ENCODE data around the gene ALOX12B.
"Not testable (repeated sequence)": the region's sequence is repeated elsewhere in the genome, so short reads cannot be mapped to it uniquely, and the experiment has no call there.

ALOX12B gene

GRCh38 chr17:8082292-8082691 lies 5.2 kb downstream of the ALOX12B start:
- no peak for DNase-seq (ENCODE audit: low read depth in 2 of 2)

GRCh38 chr17:8081876-8082275 lies 5.6 kb downstream of the ALOX12B start:
- no peak for DNase-seq (ENCODE audit: low read depth in 2 of 2)

- DNase-seq (ENCODE audit: low read depth in 2 of 2), result no peak
Measured at GRCh38 chr17:8080799-8081219, 6.7 kb downstream of the ALOX12B start.

GRCh38 chr17:8080208-8080798 lies 7.2 kb downstream of the ALOX12B start:
- DNase-seq (ENCODE audit: low read depth in 2 of 2), result no peak

- DNase-seq (ENCODE audit: low read depth in 2 of 2), result peak; percentile 48 to 65
Measured at GRCh38 chr17:8079291-8080207, 8.0 kb downstream of the ALOX12B start.

GRCh38 chr17:8077939-8078338 lies 9.6 kb downstream of the ALOX12B start:
- DNase-seq (ENCODE audit: low read depth in 2 of 2), result not testable (repeated sequence)

- no peak for DNase-seq (ENCODE audit: low read depth in 2 of 2)
Measured at GRCh38 chr17:8076502-8077266, 10.8 kb downstream of the ALOX12B start.

- DNase-seq (ENCODE audit: low read depth in 2 of 2), result no peak
Measured at GRCh38 chr17:8075574-8076342, 11.8 kb downstream of the ALOX12B start.

- DNase-seq (ENCODE audit: low read depth in 2 of 2), result no peak
Measured at GRCh38 chr17:8075081-8075480, 12.4 kb downstream of the ALOX12B start.

GRCh38 chr17:8074554-8074953 lies 13.0 kb downstream of the ALOX12B start:
- DNase-seq (ENCODE audit: low read depth in 2 of 2), result no peak

GRCh38 chr17:8073627-8074484 lies 13.7 kb downstream of the ALOX12B start:
- DNase-seq (ENCODE audit: low read depth in 2 of 2), result peak; percentile 72 to 75

- DNase-seq (ENCODE audit: low read depth in 2 of 2), result no peak
Measured at GRCh38 chr17:8072729-8073461, 14.6 kb downstream of the ALOX12B start.

GRCh38 chr17:8072341-8072728 lies 15.2 kb downstream of the ALOX12B start:
- DNase-seq (ENCODE audit: low read depth in 2 of 2), result no peak

- DNase-seq (ENCODE audit: low read depth in 2 of 2), result no peak
Measured at GRCh38 chr17:8071496-8071895, 16.0 kb downstream of the ALOX12B start.

- no peak for DNase-seq (ENCODE audit: low read depth in 2 of 2)
Measured at GRCh38 chr17:8069587-8069860, 18.0 kb downstream of the ALOX12B start.

GRCh38 chr17:8068736-8069586 lies 18.6 kb downstream of the ALOX12B start:
- DNase-seq (ENCODE audit: low read depth in 2 of 2), result no peak

GRCh38 chr17:8067806-8068205 lies 19.7 kb downstream of the ALOX12B start:
- no peak for DNase-seq (ENCODE audit: low read depth in 2 of 2)

- no peak for DNase-seq (ENCODE audit: low read depth in 2 of 2)
Measured at GRCh38 chr17:8066841-8067775, 20.4 kb downstream of the ALOX12B start.

Data from stimulated activated CD8-positive, alpha-beta memory T cell treated with anti-CD3 and anti-CD28 coated beads, Interleukin-2, amount 100 ng/mL, for 1 hour (primary cell).